ENCODE data around the gene PLET1. TPM values are rescaled to one million over a fixed set of nuclear protein-coding genes. Genes with fewer than 3 reads are reported as not detected.

The PLET1 gene
- total RNA-seq, 1 experiment from 2014 or later, result not detected

GRCh38 chr11:112277029-112277428 is 16.4 kb upstream of the PLET1 start:
- Histone ChIP-seq H2AFZ (ENCODE audit: low read length) (no peak overlapping the region), H4K91ac (ENCODE audit: insufficient read length, low read depth, low read length) (no peak overlapping the region), H3K9ac (ENCODE audit: extremely low read depth, insufficient read length, low read length) (no peak overlapping the region), H2BK20ac (ENCODE audit: low read depth, low read length, poor library complexity, severe bottlenecking) (no peak overlapping the region), H2BK15ac (ENCODE audit: low read depth, low read length) (no peak overlapping the region), H3K79me1 (ENCODE audit: insufficient read depth, low read depth, low read length, poor library complexity, severe bottlenecking) (no peaks in the 10 kb centered on the region), H4K5ac (ENCODE audit: insufficient read length, low read depth, low read length) (no peak overlapping the region), H3K56ac (ENCODE audit: insufficient read length, low read depth, low read length) (no peak overlapping the region), H3K9me3 (ENCODE audit: control insufficient read depth, low read depth, low read length) (no peaks in the 10 kb centered on the region), H3T11ph (ENCODE audit: low read length) (no peak overlapping the region), H3K18ac (ENCODE audit: insufficient read length, low read depth, low read length) (no peak overlapping the region), H4K20me1 (ENCODE audit: control insufficient read depth, insufficient read depth, insufficient read length) (no peaks in the 10 kb centered on the region), H2BK5ac (ENCODE audit: insufficient read length, low read length) (no peak overlapping the region), H3K27me3 (ENCODE audit: insufficient read depth, low read length) (no peaks in the 10 kb centered on the region), H3K79me2 (ENCODE audit: insufficient read depth, low read length) (no peaks in the 10 kb centered on the region), H2AK5ac (ENCODE audit: insufficient read length, low read length) (no peak overlapping the region), H3K23ac (ENCODE audit: insufficient read length, low read depth, low read length) (no peak overlapping the region), H4K8ac (replicated peaks; ENCODE audit: insufficient read length, low read depth, low read length) (no peak overlapping the region), H2BK12ac (ENCODE audit: insufficient read length, low read depth, low read length) (no peak overlapping the region), H3K27ac (ENCODE audit: insufficient read length, low read depth, low read length) (no peak overlapping the region), H2BK120ac (ENCODE audit: low read depth, low read length, poor library complexity, severe bottlenecking) (no peak overlapping the region), H3K4me1 (ENCODE audit: insufficient read depth, low read length) (no peaks in the 10 kb centered on the region; the same call in 1 of the 2 replicates), H3K14ac (ENCODE audit: insufficient read depth, low read length) (no peak overlapping the region), H3K23me2 (ENCODE audit: insufficient read length, low read depth, low read length, poor library complexity, severe bottlenecking) (peaks cover 5% of the 10 kb centered on the region), H3K4me2 (ENCODE audit: insufficient read depth, insufficient read length, low read length) (no peak overlapping the region), H3K4ac (ENCODE audit: low read depth, low read length) (no peak overlapping the region)
- TF ChIP-seq, protein P1, sequence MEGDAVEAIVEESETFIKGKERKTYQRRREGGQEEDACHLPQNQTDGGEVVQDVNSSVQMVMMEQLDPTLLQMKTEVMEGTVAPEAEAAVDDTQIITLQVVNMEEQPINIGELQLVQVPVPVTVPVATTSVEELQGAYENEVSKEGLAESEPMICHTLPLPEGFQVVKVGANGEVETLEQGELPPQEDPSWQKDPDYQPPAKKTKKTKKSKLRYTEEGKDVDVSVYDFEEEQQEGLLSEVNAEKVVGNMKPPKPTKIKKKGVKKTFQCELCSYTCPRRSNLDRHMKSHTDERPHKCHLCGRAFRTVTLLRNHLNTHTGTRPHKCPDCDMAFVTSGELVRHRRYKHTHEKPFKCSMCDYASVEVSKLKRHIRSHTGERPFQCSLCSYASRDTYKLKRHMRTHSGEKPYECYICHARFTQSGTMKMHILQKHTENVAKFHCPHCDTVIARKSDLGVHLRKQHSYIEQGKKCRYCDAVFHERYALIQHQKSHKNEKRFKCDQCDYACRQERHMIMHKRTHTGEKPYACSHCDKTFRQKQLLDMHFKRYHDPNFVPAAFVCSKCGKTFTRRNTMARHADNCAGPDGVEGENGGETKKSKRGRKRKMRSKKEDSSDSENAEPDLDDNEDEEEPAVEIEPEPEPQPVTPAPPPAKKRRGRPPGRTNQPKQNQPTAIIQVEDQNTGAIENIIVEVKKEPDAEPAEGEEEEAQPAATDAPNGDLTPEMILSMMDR (conservative IDR thresholded peaks at IDR 0.05), result no peak
- Mint-ChIP-seq H3K36me3 (ENCODE audit: insufficient read depth in 1 of 3, low read depth in 3 of 3) (no peaks in the 10 kb centered on the region), H3K27ac (no peak overlapping the region), H3K4me3 (no peak overlapping the region), H3K9me3 (no peaks in the 10 kb centered on the region), H3K27me3 (ENCODE audit: low read depth) (peaks cover 1% of the 10 kb centered on the region), H3K4me1 (peaks cover 16 to 25% of the 10 kb centered on the region in 2 experiments)
- DNase-seq, result no peak
- no CpG with 5 or more reads among the region's 1 CpG for WGBS (ENCODE audit: extremely low coverage, insufficient read length, low lambda C conversion rate)
